ENCODE measurements around the gene MAEA. TPM values are rescaled to one million over a fixed set of nuclear protein-coding genes. Genes with fewer than 3 reads are reported as not detected.
"Not testable (repeated sequence)": the region's sequence is repeated elsewhere in the genome, so short reads cannot be mapped to it uniquely, and the experiment has no call there.

The MAEA gene
- total and polyA plus RNA-seq, 4 donors, result 20.9 to 33.9 (median 29.8) TPM

DNA sequence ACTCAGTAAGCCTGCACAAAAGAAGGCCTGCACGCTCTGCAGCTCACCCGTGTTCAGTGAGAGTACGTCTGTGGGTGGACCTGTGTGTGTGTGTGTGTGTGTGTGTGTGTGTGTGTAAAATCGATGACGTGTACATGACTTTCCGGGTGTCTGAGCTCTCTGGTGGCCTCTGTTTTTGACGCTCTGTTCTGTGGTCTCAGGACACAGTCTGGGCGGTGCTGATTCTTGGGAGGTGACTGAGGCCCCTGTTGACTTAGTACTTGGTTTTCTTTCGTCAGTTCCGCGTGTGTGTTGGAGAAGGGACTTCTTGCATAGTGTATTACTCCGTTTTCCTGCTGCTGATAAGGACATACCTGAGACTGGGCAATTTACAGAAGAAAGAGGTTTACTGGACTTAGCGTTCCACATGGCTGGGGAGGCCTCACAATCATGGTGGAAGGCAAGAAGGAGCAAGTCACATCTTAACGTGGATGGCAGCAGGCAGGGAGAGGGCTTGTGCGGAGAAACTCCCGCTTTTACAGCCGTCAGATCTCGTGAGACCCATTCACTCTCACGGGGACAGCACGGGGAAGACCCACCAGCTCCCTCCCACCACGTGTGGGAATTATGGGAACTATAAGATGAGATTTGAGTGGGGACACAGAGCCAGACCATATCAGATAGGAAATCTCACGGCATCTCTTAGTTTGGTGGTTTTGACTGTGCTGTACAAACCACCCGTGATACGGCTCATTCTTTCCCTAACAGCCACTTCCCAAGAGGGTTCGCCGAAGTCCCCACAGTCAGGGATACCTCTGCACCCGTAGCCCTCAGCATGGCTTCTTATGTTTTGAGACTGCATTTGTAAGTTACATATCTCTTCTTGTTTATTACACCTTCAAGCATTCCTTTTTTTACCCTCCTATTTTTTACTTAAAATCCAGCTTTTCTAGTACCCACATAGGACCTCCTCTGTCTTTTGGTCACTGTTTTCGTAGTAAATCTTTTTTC, 81.8 kb downstream of the MAEA start (continued):
- TF ChIP-seq, protein P1, sequence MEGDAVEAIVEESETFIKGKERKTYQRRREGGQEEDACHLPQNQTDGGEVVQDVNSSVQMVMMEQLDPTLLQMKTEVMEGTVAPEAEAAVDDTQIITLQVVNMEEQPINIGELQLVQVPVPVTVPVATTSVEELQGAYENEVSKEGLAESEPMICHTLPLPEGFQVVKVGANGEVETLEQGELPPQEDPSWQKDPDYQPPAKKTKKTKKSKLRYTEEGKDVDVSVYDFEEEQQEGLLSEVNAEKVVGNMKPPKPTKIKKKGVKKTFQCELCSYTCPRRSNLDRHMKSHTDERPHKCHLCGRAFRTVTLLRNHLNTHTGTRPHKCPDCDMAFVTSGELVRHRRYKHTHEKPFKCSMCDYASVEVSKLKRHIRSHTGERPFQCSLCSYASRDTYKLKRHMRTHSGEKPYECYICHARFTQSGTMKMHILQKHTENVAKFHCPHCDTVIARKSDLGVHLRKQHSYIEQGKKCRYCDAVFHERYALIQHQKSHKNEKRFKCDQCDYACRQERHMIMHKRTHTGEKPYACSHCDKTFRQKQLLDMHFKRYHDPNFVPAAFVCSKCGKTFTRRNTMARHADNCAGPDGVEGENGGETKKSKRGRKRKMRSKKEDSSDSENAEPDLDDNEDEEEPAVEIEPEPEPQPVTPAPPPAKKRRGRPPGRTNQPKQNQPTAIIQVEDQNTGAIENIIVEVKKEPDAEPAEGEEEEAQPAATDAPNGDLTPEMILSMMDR (IDR thresholded peaks at IDR 0.05; ENCODE audit: low read depth, low read length, missing input control), result no peak
- TF ChIP-seq YY1 (IDR thresholded peaks at IDR 0.05), result no peak

DNA sequence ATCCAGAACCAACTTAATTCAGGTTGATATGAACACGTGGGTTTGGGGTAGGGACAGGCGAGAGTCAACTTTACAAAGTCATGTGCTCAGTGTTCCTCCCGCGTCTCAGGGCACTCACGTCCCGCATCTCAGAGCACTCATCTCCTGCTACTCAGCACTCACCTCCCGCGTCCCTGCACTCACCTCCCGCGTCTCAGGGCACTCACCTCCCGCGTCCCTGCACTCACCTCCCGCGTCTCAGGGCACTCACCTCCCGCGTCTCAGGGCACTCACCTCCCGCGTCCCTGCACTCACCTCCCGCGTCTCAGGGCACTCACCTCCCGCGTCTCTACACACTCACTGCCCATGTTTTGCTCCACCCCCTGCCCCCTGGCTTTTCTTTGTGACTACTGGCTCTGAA, 82.9 kb downstream of the MAEA start:
- not testable (repeated sequence) for DNase-seq (ENCODE audit: low spot score); H3K9me3 ChIP-seq (ENCODE audit: control insufficient read depth in 4 of 4, low read length in 3 of 4); H3K36me3 ChIP-seq (ENCODE audit: control insufficient read depth in 4 of 4, insufficient read depth in 3 of 4, low read depth in 1 of 4, low read length in 3 of 4); H3K27me3 ChIP-seq (ENCODE audit: control insufficient read depth in 4 of 4, insufficient read depth in 4 of 4, low read length in 3 of 4); H3K4me3 ChIP-seq (ENCODE audit: low read depth in 1 of 3, low read length in 3 of 3); H3K27ac ChIP-seq (ENCODE audit: low read depth in 1 of 2, low read length in 2 of 2); H3K9ac ChIP-seq (ENCODE audit: low read depth in 1 of 2, low read length in 2 of 2)
- WGBS, result 96% methylated on average over 22 of the region's 22 CpGs
- H3K4me1 ChIP-seq (ENCODE audit: control insufficient read depth in 4 of 4, insufficient read depth in 4 of 4, low read length in 3 of 4), result peaks cover 6 to 22% (median 9%) of the 10 kb centered on the region in 4 donors

DNA sequence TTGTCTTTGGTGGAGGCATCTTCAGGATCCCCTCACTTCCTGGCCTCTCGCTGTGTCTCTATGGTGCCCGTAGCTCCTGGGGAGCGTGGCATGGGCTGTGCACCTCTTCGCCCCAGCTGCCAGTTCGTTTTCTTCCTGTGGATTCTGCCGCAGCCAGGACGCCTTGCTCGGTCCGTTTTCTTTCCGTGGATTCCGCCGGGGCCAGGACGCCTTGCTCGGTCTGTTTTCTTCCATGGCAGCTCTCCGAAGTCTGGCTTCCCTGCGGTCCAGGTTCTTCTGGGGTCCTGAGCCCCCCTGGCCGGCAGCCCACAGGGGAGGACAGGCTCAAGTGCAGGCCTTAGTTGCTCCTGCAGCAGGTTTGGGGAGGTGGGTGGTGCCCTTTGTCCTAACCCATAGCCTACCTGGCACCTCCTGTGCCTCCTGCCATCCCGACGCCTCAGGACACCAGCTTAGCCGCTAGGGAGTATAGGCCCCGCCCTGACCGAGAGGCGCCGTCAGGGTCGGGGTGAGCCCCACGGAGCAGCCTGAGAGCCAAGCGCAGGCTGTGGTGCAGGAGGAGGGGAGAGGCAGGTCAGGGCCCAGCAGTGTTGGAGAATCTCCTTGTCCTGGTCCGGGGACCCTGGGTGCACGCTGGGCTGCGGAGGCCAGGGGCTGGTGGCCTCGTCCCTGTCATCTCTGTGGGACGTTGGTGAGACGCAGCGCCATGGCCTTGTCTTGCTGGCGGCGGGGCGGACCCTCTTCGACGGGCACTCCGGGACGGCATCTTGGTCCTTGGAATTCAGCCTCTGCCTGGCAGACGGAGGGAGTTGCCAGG, 84.4 kb downstream of the MAEA start:
- Histone ChIP-seq H3K4me1 (ENCODE audit: control insufficient read depth in 4 of 4, insufficient read depth in 4 of 4, low read length in 3 of 4) (peaks cover 2 to 17% (median 8%) of the 10 kb centered on the region in 4 donors), H3K9ac (ENCODE audit: low read depth in 1 of 2, low read length in 2 of 2) (no peak overlapping the region), H3K27me3 (ENCODE audit: control insufficient read depth in 4 of 4, insufficient read depth in 4 of 4, low read length in 3 of 4) (no peaks in the 10 kb centered on the region), H3K27ac (ENCODE audit: low read depth in 1 of 2, low read length in 2 of 2) (no peak overlapping the region), H3K9me3 (ENCODE audit: control insufficient read depth in 4 of 4, low read length in 3 of 4) (no peaks in the 10 kb centered on the region), H3K36me3 (ENCODE audit: control insufficient read depth in 4 of 4, insufficient read depth in 3 of 4, low read depth in 1 of 4, low read length in 3 of 4) (peaks cover 0 to 10% (median 6%) of the 10 kb centered on the region in 4 donors), H3K4me3 (ENCODE audit: low read depth in 1 of 3, low read length in 3 of 3) (no peak overlapping the region)
- no peak for DNase-seq (ENCODE audit: low spot score)
- WGBS, result 96% methylated on average over 42 of the region's 42 CpGs
- TF ChIP-seq EGR1 (IDR thresholded peaks at IDR 0.05; ENCODE audit: low read depth in 2 of 2) (no peak), JUND (IDR thresholded peaks at IDR 0.05) (no peak), FOXA1 (IDR thresholded peaks at IDR 0.05) (no peak), RXRA (IDR thresholded peaks at IDR 0.05) (no peak)
- TF ChIP-seq, protein P1 (IDR thresholded peaks at IDR 0.05; ENCODE audit: low read depth, low read length, missing input control), result no peak
- TF ChIP-seq, protein P2, sequence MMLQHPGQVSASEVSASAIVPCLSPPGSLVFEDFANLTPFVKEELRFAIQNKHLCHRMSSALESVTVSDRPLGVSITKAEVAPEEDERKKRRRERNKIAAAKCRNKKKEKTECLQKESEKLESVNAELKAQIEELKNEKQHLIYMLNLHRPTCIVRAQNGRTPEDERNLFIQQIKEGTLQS (IDR thresholded peaks at IDR 0.05), result no peak

DNA sequence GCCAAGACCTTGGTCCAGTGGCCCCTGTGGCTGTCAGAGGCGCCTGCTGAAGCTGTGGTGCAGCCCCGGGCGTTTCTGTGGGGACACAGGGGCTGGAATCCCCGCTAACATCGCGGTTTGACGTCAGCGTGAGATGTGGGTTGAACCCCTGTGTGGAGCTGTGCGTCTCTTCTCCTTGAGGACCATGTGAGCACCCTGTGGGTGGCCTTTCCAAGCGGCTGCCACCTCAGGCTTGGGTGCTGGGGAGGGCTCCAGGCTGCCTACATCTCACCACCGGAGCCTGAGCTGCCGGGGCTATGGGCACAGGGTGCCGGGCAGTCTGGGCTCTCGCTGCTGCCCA, 85.0 kb downstream of the MAEA start:
- Histone ChIP-seq H3K27me3 (ENCODE audit: control insufficient read depth in 4 of 4, insufficient read depth in 4 of 4, low read length in 3 of 4) (no peaks in the 10 kb centered on the region), H3K9ac (ENCODE audit: low read depth in 1 of 2, low read length in 2 of 2) (no peak overlapping the region), H3K9me3 (ENCODE audit: control insufficient read depth in 4 of 4, low read length in 3 of 4) (no peaks in the 10 kb centered on the region), H3K4me1 (ENCODE audit: control insufficient read depth in 4 of 4, insufficient read depth in 4 of 4, low read length in 3 of 4) (peaks cover 0 to 14% (median 7%) of the 10 kb centered on the region in 4 donors), H3K36me3 (ENCODE audit: control insufficient read depth in 4 of 4, insufficient read depth in 3 of 4, low read depth in 1 of 4, low read length in 3 of 4) (peaks cover 0 to 10% (median 6%) of the 10 kb centered on the region in 4 donors), H3K4me3 (ENCODE audit: low read depth in 1 of 3, low read length in 3 of 3) (no peak overlapping the region), H3K27ac (ENCODE audit: low read depth in 1 of 2, low read length in 2 of 2) (no peak overlapping the region)
- whole genome bisulfite sequencing, result 98% methylated on average over 14 of the region's 14 CpGs
- no peak for DNase-seq (ENCODE audit: low spot score)
- TF ChIP-seq, protein P2 (IDR thresholded peaks at IDR 0.05), result no peak
- TF ChIP-seq, protein P3, sequence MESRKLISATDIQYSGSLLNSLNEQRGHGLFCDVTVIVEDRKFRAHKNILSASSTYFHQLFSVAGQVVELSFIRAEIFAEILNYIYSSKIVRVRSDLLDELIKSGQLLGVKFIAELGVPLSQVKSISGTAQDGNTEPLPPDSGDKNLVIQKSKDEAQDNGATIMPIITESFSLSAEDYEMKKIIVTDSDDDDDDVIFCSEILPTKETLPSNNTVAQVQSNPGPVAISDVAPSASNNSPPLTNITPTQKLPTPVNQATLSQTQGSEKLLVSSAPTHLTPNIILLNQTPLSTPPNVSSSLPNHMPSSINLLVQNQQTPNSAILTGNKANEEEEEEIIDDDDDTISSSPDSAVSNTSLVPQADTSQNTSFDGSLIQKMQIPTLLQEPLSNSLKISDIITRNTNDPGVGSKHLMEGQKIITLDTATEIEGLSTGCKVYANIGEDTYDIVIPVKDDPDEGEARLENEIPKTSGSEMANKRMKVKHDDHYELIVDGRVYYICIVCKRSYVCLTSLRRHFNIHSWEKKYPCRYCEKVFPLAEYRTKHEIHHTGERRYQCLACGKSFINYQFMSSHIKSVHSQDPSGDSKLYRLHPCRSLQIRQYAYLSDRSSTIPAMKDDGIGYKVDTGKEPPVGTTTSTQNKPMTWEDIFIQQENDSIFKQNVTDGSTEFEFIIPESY (IDR thresholded peaks at IDR 0.05), result no peak
- TF ChIP-seq, protein P1 (IDR thresholded peaks at IDR 0.05; ENCODE audit: low read depth, low read length, missing input control), result no peak
- TF ChIP-seq RAD21 (IDR thresholded peaks at IDR 0.05), result no peak
- no peak for TF ChIP-seq EGR1 (IDR thresholded peaks at IDR 0.05; ENCODE audit: low read depth in 2 of 2)
- TF ChIP-seq YY1 (IDR thresholded peaks at IDR 0.05), result no peak

Data from liver (tissue), 9 donors.